Gastrocnemius medialis (tissue), 4 donors: ENCODE data around the gene TBX18.

Source experiments
- CTCF ChIP-seq, 5 experiments: fragments of 450-650 bp in 3 of 5; fragments of 200-600 bp in 2 of 5; sonication (generic) in 2 of 5; IDR thresholded peaks in 4 of 5; conservative IDR thresholded peaks in 1 of 5; 1 replicate in 4 of 5; 2 replicates in 1 of 5; pipeline ENCODE4 v1.5.1; 2016 to 2019; ENCODE audit warnings: antibody characterized with exemption in 5 of 5, mild to moderate bottlenecking in 3 of 5, moderate library complexity in 3 of 5
- POLR2A ChIP-seq, 2 donors: fragments of 450-650 bp; IDR thresholded peaks; one replicate each; pipeline ENCODE4 v1.6.1; 2017; ENCODE audit warnings: antibody characterized with exemption in 2 of 2, mild to moderate bottlenecking in 2 of 2, moderate library complexity in 2 of 2

- TF ChIP-seq CTCF (IDR thresholded peaks at IDR 0.05 in 4 of 5, conservative IDR thresholded peaks at IDR 0.05 in 1 of 5): no peak
- no peak for TF ChIP-seq POLR2A (IDR thresholded peaks at IDR 0.05)
Measured at GRCh38 chr6:84709121-84709520, 55.3 kb downstream of the TBX18 start.
